Measurements from ENCODE around the gene AKT2. TPM values are rescaled to one million over a fixed set of nuclear protein-coding genes. Genes with fewer than 3 reads are reported as not detected.

The AKT2 gene
- total RNA-seq, 1 donor from 2014 or later = 89.8 TPM

GRCh38 chr19:40198272-40198990, 86.7 kb downstream of the AKT2 start:
- no peaks in the 10 kb centered on the region for H3K9me3 Mint-ChIP-seq (ENCODE audit: unreplicated experiment)
- H3K4me1 Mint-ChIP-seq (ENCODE audit: unreplicated experiment) = no peaks in the 10 kb centered on the region
- H3K27ac Mint-ChIP-seq (ENCODE audit: unreplicated experiment) = no peak overlapping the region
- H3K27me3 Mint-ChIP-seq (ENCODE audit: unreplicated experiment) = peaks cover 2% of the 10 kb centered on the region
- no peak for DNase-seq (ENCODE audit: low spot score)
- no peak overlapping the region for H3K4me3 Mint-ChIP-seq (ENCODE audit: unreplicated experiment)
- peaks cover 8% of the 10 kb centered on the region for H3K36me3 Mint-ChIP-seq (ENCODE audit: low read depth, unreplicated experiment)
- TF ChIP-seq, protein P1, sequence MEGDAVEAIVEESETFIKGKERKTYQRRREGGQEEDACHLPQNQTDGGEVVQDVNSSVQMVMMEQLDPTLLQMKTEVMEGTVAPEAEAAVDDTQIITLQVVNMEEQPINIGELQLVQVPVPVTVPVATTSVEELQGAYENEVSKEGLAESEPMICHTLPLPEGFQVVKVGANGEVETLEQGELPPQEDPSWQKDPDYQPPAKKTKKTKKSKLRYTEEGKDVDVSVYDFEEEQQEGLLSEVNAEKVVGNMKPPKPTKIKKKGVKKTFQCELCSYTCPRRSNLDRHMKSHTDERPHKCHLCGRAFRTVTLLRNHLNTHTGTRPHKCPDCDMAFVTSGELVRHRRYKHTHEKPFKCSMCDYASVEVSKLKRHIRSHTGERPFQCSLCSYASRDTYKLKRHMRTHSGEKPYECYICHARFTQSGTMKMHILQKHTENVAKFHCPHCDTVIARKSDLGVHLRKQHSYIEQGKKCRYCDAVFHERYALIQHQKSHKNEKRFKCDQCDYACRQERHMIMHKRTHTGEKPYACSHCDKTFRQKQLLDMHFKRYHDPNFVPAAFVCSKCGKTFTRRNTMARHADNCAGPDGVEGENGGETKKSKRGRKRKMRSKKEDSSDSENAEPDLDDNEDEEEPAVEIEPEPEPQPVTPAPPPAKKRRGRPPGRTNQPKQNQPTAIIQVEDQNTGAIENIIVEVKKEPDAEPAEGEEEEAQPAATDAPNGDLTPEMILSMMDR (IDR thresholded peaks at IDR 0.05; ENCODE audit: unreplicated experiment) = no peak

DNA sequence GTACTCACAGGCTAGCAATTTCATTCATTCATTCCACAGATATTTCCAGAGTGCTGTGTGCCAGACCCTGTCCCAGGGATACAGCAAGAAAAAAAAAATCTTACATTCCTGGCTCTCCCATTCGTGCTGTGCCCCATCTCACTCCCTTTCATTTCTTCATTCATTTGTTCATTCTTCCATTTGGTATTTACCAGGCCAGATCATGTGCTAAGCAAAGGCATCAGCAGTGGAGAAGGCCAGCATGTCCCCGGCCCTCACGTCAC, 91.6 kb downstream of the AKT2 start:
- Mint-ChIP-seq H3K9me3 (ENCODE audit: unreplicated experiment) (no peaks in the 10 kb centered on the region), H3K4me3 (ENCODE audit: unreplicated experiment) (peak overlapping the region; percentile 8), H3K27me3 (ENCODE audit: unreplicated experiment) (peaks cover 2% of the 10 kb centered on the region), H3K36me3 (ENCODE audit: low read depth, unreplicated experiment) (peaks cover 3% of the 10 kb centered on the region), H3K27ac (ENCODE audit: unreplicated experiment) (no peak overlapping the region), H3K4me1 (ENCODE audit: unreplicated experiment) (peaks cover 3% of the 10 kb centered on the region)
- TF ChIP-seq, protein P1 (IDR thresholded peaks at IDR 0.05; ENCODE audit: unreplicated experiment) = no peak
- no peak for DNase-seq (ENCODE audit: low spot score)

DNA sequence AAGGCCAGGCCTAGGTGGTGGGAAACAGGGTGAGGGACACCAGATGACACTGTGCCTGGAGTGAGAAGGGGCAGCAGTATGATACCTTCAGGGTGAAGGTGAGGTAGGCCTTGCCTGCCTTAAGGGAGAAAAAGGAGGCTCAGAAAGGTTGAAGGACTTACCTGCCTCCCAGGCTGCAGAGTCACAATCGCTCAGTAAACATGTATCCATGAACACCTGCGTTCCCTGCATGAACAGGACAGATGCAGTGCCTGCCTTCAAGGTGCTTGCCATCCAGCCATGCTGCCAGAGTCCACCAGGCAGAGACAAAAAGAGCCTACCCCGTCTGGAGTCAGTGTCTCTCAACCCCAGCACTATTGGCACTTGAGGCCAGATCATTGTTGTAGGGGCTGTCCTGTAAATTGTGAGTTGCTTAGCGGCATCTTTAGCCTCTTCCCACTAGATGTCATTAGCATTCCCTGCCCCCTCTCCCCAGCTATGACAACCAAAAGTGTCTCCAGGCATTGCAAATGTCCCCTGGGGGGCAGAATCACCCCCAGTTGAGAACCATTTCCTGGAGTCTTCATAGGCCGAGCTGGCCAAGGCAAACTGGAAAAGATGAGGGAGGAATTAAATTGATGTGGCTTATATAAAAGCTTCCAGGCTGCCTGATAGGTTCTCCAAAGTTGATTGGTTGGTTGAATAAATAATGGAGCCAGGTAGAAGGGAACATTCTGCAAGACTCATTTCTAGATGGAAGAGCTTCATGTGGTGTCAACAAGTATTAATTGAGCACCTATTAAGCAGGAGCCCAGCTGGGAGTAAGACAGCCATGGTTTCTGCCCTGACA, 92.2 kb downstream of the AKT2 start:
- peaks cover 2% of the 10 kb centered on the region for H3K27me3 Mint-ChIP-seq (ENCODE audit: unreplicated experiment)
- peaks cover 3% of the 10 kb centered on the region for H3K36me3 Mint-ChIP-seq (ENCODE audit: low read depth, unreplicated experiment)
- peak overlapping the region; percentile 56 for H3K4me3 Mint-ChIP-seq (ENCODE audit: unreplicated experiment)
- no peaks in the 10 kb centered on the region for H3K9me3 Mint-ChIP-seq (ENCODE audit: unreplicated experiment)
- no peak overlapping the region for H3K27ac Mint-ChIP-seq (ENCODE audit: unreplicated experiment)
- DNase-seq (ENCODE audit: low spot score) = no peak
- H3K4me1 Mint-ChIP-seq (ENCODE audit: unreplicated experiment) = peaks cover 3% of the 10 kb centered on the region
- TF ChIP-seq, protein P1 (IDR thresholded peaks at IDR 0.05; ENCODE audit: unreplicated experiment) = no peak

- H3K4me1 Mint-ChIP-seq (ENCODE audit: unreplicated experiment) = peaks cover 3% of the 10 kb centered on the region
- no peaks in the 10 kb centered on the region for H3K9me3 Mint-ChIP-seq (ENCODE audit: unreplicated experiment)
- TF ChIP-seq, protein P1 (IDR thresholded peaks at IDR 0.05; ENCODE audit: unreplicated experiment) = no peak
- H3K27ac Mint-ChIP-seq (ENCODE audit: unreplicated experiment) = no peak overlapping the region
- peaks cover 2% of the 10 kb centered on the region for H3K27me3 Mint-ChIP-seq (ENCODE audit: unreplicated experiment)
- DNase-seq (ENCODE audit: low spot score) = peak; percentile 45
- no peaks in the 10 kb centered on the region for H3K36me3 Mint-ChIP-seq (ENCODE audit: low read depth, unreplicated experiment)
- peak overlapping the region; percentile 56 for H3K4me3 Mint-ChIP-seq (ENCODE audit: unreplicated experiment)
Measured at GRCh38 chr19:40191836-40192646, 93.1 kb downstream of the AKT2 start.

Measured in endothelial cell (in vitro differentiated cells).